PC-3 (cell line): ENCODE results near the gene SLC35A2.

Source experiments
- CTCF ChIP-seq: fragments of 300-600 bp; sonication (generic); conservative IDR thresholded peaks from 2 replicates; pipeline ENCODE4 v1.5.1; 2017; ENCODE audit warnings: antibody characterized with exemption, low read depth, mild to moderate bottlenecking, low read length
- EZH2 ChIP-seq: fragments of 300-600 bp; sonication (generic); IDR thresholded peaks from one replicate; pipeline ENCODE4 v1.6.1; 2017; ENCODE audit warnings: antibody characterized with exemption, mild to moderate bottlenecking, low read length; ENCODE audit not compliant: unreplicated experiment
- EZH2phosphoT487 ChIP-seq: fragments of 300-600 bp; sonication (generic); IDR thresholded peaks from 2 replicates; pipeline ENCODE4 v1.6.1; 2018; ENCODE audit warnings: mild to moderate bottlenecking, antibody characterized with exemption, low read length, borderline replicate concordance

DNA sequence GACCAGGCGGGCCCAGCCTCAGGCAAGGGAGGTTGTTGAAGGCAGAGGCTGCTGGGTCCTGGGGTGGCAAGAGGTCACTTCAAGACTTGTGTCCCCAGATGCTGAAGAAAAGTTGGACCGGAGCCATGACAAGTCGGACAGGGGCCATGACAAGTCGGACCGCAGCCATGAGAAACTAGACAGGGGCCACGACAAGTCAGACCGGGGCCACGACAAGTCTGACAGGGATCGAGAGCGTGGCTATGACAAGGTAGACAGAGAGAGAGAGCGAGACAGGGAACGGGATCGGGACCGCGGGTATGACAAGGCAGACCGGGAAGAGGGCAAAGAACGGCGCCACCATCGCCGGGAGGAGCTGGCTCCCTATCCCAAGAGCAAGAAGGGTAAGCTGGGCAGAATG, 9.3 kb downstream of the SLC35A2 start:
- TF ChIP-seq CTCF (no peak), EZH2 (no peak), EZH2phosphoT487 (no peak)
